ENCODE measurements around the gene DDX39A.

The DDX39A gene

GRCh38 chr19:14363183-14364097 is 55.7 kb downstream of the DDX39A start:
- DNase-seq (ENCODE audit: low read depth): no peak

- DNase-seq (ENCODE audit: low read depth): no peak
Measured at GRCh38 chr19:14361824-14362223, 57.3 kb downstream of the DDX39A start.

Measured in activated T-cell treated with anti-CD3 and anti-CD28 coated beads for 24 hours (primary cell).